NCI-H1105 (cell line): ENCODE results near the gene C4BPB.
A peak's percentile ranks its signal among the peaks of the same experiment; 100 is the strongest.

Experiments used
- DNase-seq: peaks from one replicate; lab custom pipeline; 2025; lab: John Stamatoyannopoulos, UW

C4BPB gene

GRCh38 chr1:207059881-207060280 is 28.8 kb upstream of the C4BPB start:
- no peak for DNase-seq

DNA sequence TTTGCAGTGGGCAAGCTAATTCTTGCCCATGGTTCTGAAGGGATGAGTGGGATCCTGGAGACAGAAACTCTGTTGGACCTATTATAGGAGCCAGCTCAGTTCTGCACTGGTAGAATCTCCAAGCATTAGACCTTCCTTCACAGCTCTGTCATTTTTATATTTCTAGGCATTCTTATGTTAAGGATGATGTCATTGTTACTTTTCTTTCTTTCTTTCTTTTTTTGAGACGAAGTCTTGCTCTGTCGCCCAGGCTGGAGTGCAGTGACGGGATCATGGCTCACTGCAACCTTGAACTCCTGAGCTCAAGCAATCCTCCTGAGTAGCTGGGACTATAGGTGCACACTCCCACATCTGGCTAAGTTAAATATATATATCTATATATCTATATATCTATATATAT is 28.1 kb upstream of the C4BPB start:
- DNase-seq = no peak

- DNase-seq = no peak
Measured at GRCh38 chr1:207062058-207062457, 26.6 kb upstream of the C4BPB start.

GRCh38 chr1:207063014-207063413 is 25.6 kb upstream of the C4BPB start:
- no peak for DNase-seq

DNA sequence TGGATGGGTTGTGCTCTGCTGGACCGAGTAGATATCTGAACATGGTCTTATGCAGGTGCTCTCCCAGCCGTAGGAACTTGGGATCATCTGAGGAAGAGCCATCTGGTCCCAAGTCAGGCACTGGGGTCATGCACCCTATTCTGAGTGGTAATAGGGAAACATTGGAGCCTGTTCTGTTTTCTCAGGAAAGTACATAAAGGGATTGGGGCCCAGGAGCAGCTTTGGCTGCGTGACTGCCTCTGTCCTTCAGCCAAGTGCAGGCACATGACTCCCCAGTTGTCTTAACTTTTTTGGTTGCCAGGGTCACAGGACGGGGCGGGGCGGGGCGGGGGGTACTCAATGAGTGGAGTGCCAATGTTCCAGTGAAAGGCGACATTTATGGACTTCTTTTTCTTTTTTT is 24.1 kb upstream of the C4BPB start:
- DNase-seq = no peak

- DNase-seq = no peak
Measured at GRCh38 chr1:207067185-207067584, 21.5 kb upstream of the C4BPB start.

- no peak for DNase-seq
Measured at GRCh38 chr1:207067665-207068064, 21.0 kb upstream of the C4BPB start.

DNA sequence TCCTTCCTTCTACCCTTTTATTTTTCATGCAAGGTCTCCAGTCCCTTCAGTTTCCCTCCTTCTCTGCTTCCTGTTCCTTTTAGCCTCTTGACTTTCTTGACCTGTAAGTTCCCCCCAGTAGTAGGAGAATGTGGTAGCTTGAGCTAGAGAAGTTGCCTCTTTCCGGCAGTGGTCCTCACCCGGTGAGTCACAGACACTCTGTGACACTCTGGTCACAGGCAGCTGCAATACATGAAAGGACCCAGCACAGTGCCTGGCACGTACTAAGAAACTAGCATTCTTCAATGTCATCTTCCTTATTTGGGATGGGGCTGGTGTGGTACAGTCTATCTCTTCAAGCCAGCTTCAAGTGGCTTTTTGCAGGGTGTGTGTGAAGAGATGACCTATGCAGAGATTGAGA is 19.6 kb upstream of the C4BPB start:
- no peak for DNase-seq

DNA sequence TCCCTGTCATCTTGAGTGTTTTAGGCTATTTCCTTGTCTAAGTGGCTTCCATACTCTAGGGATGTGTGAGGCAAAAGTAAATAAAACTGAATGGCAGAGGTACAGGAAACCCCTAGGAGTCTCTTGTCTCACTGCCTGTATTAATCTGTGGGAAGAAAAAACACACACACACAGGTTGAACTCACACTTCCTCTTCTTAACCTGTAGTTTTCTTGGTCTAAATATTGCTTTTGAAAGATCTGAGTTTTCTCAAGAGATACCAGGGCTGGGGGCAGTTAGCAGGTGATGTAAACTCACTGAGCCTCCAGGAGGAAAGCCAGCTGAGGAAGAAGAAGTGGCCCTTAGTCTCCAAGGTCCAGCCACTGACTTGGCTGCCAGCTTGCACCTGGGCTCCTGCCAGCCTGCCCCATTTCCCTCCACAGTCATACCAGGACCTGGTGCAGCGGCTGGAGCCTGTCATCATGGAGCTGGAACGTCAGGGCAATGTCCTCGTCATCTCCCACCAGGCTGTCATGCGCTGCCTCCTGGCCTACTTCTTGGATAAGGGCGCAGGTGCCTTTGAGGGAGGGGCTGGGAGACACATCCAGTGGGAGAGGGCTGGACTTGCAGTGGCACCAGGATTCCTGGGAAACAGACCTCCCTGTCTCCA is 18.7 kb upstream of the C4BPB start:
- DNase-seq = no peak

GRCh38 chr1:207070811-207071210 is 17.8 kb upstream of the C4BPB start:
- no peak for DNase-seq

DNA sequence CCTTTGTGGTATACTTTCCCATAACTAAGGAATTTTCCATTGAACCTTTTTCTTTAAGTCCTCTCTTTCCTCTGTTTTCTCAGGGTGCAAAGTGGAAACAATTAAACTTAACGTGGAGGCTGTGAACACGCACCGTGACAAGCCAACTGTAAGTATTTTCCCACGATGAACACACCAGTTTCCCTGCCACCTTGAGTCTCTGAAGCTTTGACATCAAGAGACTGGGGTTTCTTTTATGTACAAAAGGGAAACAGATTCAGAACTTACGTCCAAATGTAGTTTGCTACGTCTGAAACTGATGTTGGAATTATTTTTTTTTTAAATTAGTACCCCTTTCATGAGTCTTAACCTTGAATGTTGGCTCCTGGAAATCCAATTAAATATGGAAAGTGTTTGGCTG is 17.2 kb upstream of the C4BPB start:
- DNase-seq = no peak

DNA sequence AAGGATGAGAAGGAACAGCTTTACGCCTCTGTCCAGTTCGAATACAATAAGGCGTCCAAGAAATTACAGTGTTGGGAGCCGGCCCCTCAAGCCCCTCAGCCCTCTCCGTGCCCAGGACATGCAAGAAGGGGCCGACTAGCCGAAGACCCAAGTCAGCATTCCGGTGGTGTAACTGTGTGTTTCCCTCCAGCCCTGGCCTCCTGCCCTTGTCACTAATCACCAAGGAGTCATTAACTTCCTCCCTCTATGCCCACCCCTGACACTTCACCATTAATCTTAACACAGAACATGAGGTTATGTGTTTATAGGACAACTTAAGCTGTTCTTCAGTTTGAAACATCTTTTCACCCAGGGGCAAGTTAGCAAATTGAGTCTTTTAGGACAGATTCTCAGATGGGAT is 16.4 kb upstream of the C4BPB start:
- no peak for DNase-seq

DNA sequence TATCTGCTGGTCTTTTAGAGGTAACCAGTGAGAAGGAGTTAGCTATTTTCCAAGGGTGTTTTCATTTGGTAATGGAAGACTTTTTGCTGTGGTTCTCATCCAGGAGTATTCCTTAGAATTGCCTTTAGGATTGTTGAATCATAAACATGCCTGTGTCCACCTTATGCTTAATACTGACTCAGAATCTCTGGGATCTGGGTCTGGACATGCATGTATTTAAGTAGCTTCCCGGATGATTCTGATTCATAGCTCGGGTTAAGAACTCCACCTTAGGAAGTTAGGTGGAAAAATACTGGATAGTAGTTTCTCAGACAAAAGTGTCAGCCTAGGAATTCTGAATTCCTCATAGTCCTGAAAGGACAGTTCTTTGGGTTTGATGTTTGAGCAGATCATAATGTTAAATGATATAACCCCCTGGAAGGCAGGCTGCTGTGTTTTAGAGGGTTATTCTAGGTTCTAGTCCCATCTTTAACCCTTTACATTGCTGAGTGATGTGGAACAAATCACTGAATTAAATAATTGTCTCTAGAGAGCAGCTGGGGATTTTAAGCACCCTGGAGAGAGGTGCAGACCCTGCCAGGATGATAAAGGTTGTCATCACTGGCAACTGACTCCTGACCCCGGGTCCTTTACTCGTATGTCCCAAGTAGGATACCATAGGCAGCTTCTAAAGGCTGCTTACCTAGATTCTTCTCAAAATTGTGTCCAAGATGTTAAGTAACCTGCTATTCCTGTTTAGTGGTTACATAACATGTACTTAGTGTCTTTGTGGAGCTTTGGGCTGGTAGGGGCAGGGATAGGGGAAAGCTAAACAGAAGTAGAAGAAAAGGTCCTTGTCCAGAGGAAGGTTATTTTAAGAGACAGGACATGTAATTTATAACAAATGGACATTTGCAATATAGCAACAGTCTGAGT is 14.5 kb upstream of the C4BPB start:
- no peak for DNase-seq

GRCh38 chr1:207076181-207076955 is 12.3 kb upstream of the C4BPB start:
- DNase-seq = no peak

GRCh38 chr1:207077012-207077411 is 11.6 kb upstream of the C4BPB start:
- no peak for DNase-seq

GRCh38 chr1:207077470-207078377 is 10.9 kb upstream of the C4BPB start:
- DNase-seq = peak; percentile 43

GRCh38 chr1:207078578-207079132 is 10.0 kb upstream of the C4BPB start:
- DNase-seq = no peak

GRCh38 chr1:207079706-207080241 is 8.9 kb upstream of the C4BPB start:
- no peak for DNase-seq

GRCh38 chr1:207081088-207081487 is 7.6 kb upstream of the C4BPB start:
- DNase-seq = no peak

- DNase-seq = no peak
Measured at GRCh38 chr1:207081806-207082205, 6.9 kb upstream of the C4BPB start.

GRCh38 chr1:207084232-207084631 is 4.4 kb upstream of the C4BPB start:
- DNase-seq = no peak
